SK-N-SH treated with all-trans-retinoic acid at 6 μM for 48 hours (cell line): ENCODE measurements around the gene FBLIM1.

Experiments
- PPARA ChIP-seq: fragments of 250-450 bp; sonication (Bioruptor Pico); IDR thresholded peaks from 2 replicates; pipeline ENCODE4 v1.5.0; 2020; ENCODE audit warnings: mild to moderate bottlenecking, borderline replicate concordance
- SNAI2 ChIP-seq: fragments of 250-450 bp; sonication (Bioruptor Pico); IDR thresholded peaks from 2 replicates; pipeline ENCODE4 v1.5.0; 2020; ENCODE audit warnings: mild to moderate bottlenecking, moderate library complexity
- ZFP3 ChIP-seq: fragments of 250-450 bp; sonication (Bioruptor Pico); IDR thresholded peaks from 2 replicates; pipeline ENCODE4 v1.5.0; 2020; ENCODE audit warnings: mild to moderate bottlenecking, moderate library complexity

DNA sequence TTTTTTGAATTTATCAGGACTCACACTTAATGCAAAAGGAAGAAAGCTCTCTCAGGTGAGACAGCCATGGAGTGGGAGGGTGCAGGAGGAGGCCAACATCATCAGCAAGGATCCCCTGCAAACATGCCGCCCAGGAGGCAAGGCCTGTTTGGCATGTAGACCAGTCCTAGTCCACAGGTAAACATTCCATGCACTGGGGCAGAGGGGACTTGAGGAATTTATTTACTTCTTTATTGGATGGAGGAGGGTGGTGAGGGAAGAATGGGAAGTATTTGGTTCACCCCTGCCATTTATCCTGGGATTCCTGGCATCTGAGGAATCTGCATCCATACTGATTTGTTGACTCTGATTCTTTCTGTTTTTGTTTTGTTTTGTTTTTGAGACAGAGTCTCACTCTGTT is 50.4 kb downstream of the FBLIM1 start:
- no peak for TF ChIP-seq SNAI2
- TF ChIP-seq PPARA (CRISPR knock-in tag) = no peak
- TF ChIP-seq ZFP3 (CRISPR knock-in tag) = no peak
